Skeletal muscle tissue (tissue), 4 donors: ENCODE results near the gene HTT. TPM values are rescaled to one million over a fixed set of nuclear protein-coding genes. Genes with fewer than 3 reads are reported as not detected.
"Not testable (repeated sequence)": the region's sequence is repeated elsewhere in the genome, so short reads cannot be mapped to it uniquely, and the experiment has no call there.

Experiments
- H3K27ac ChIP-seq: one replicate; pipeline ENCODE4 v1.7.0; 2013; ENCODE audit warnings: mild to moderate bottlenecking, low read depth, low read length, inconsistent platforms
- H3K27me3 ChIP-seq, 3 donors: one replicate each; pipeline ENCODE4 v1.7.0; 2013; ENCODE audit warnings: low read length in 3 of 3; ENCODE audit not compliant: control insufficient read depth in 3 of 3, insufficient read depth in 3 of 3
- H3K36me3 ChIP-seq, 3 donors: one replicate each; pipeline ENCODE4 v1.7.0; 2013; ENCODE audit warnings: low read length in 3 of 3; ENCODE audit not compliant: control insufficient read depth in 3 of 3, insufficient read depth in 3 of 3
- H3K4me1 ChIP-seq, 3 donors: one replicate each; pipeline ENCODE4 v1.7.0; 2013; ENCODE audit warnings: low read length in 3 of 3, mild to moderate bottlenecking in 3 of 3; ENCODE audit not compliant: control insufficient read depth in 3 of 3, insufficient read depth in 3 of 3
- H3K4me3 ChIP-seq, 3 donors: one replicate each; pipeline ENCODE4 v1.7.0; 2013; ENCODE audit warnings: low read length in 3 of 3
- H3K9ac ChIP-seq, 3 donors: one replicate each; pipeline ENCODE4 v1.7.0; 2013; ENCODE audit warnings: low read length in 3 of 3, mild to moderate bottlenecking in 3 of 3, moderate library complexity in 2 of 3, low read depth in 1 of 3
- H3K9me3 ChIP-seq, 3 donors: one replicate each; pipeline ENCODE4 v1.7.0; 2013; ENCODE audit warnings: low read length in 3 of 3; ENCODE audit not compliant: control insufficient read depth in 3 of 3
- total RNA-seq: library from RNA; depleted of rRNA; stranded (reverse); fragments of >200 nt; gene quantifications from one replicate; pipeline ENCODE4 v1.2.3, GENCODE V29; 2014
- donor health status: Osteomylitis.

HTT gene
- total RNA-seq, 1 donor from 2014 or later, result 43.8 TPM

DNA sequence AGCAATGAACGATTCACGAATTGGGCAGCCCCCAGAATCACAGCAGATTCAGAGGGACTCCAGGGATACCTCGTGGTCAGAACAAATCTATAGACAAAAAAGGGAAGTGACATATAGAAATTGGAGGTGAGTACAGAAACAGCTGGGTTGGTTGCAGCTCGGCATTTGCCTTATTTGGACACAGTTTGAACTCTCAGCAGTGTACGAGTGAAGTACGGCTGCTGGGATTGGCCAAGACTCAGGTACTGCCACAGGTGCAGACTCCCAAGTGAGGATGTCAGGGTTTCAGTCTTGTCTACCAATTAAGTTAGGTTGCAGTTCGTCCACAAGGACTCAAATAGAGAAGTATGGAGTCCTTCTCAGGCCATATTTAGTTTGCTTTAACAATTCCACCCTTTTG, 28.3 kb upstream of the HTT start:
- H3K9me3 ChIP-seq, result no peaks in the 10 kb centered on the region
- no peak overlapping the region for H3K27ac ChIP-seq
- no peaks in the 10 kb centered on the region for H3K36me3 ChIP-seq
- H3K27me3 ChIP-seq, result no peaks in the 10 kb centered on the region
- H3K4me1 ChIP-seq, result peaks cover 19 to 42% (median 20%) of the 10 kb centered on the region in 3 donors
- no peak overlapping the region for H3K4me3 ChIP-seq
- no peak overlapping the region for H3K9ac ChIP-seq

DNA sequence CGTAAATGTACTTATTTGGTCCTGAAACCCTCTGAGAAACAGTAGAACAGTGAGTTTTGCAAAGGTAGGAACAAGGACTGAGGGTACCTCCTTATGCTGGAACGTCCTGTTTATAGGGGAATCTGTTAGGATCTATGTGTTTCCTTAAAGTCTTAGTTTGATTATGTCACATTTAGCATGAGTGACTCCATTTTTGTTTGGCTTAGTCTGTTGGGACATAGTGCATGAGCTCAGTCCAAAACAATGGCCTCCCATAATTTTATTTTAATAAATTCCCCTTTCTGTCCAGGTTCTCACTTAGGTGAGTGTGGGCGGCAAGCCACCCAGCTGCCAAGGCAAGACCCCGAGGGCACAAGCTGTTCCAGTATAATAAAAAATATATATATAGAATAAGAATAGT, 27.9 kb upstream of the HTT start:
- no peak overlapping the region for H3K9ac ChIP-seq
- H3K9me3 ChIP-seq, result no peaks in the 10 kb centered on the region
- H3K27me3 ChIP-seq, result no peaks in the 10 kb centered on the region
- no peak overlapping the region for H3K4me3 ChIP-seq
- H3K36me3 ChIP-seq, result no peaks in the 10 kb centered on the region
- H3K27ac ChIP-seq, result no peak overlapping the region
- peaks cover 15 to 38% (median 16%) of the 10 kb centered on the region in 3 donors for H3K4me1 ChIP-seq

DNA sequence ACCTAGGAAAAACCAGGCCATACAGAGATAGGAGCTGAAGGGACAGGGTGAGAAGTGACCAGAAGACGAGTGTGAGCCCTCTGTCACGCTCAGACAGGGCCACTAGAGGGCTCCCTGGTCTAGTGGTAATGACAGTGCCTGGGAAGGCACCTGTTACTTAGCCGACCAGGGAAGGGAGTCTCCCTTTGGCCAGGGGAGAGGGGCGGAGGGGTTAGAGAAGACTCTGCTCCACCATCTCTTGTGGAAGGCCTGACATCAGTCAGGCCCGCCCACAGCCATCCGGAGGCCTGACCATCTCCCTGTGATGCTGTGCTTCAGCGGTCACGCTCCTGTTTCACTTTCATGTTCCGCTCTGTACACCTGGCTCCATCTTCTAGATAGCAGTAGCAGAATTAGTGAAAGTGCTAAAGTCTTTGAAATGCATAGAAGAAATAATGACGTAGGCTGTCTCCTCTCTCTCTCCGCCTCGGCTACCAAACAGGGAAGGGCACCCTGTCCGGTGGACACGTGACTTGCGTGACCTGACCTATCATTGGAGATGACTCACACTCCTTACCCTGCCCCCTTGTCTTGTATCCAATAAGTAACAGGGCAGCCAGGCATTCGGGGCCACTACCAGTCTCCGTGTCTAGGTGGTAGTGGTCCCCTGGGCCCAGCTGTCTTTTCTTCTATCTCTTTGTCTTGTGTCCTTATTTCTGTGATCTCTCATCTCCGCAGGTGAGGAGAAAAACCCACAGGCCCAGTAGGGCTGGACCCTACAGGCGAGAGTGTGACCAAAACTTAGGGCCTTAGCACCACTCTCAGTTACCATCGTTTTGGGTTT, 26.8 kb upstream of the HTT start:
- no peaks in the 10 kb centered on the region for H3K9me3 ChIP-seq
- no peaks in the 10 kb centered on the region for H3K27me3 ChIP-seq
- peak overlapping the region; percentile 86 for H3K27ac ChIP-seq
- H3K4me3 ChIP-seq, result peak overlapping the region; percentile 48 to 78 (median 71)
- H3K36me3 ChIP-seq, result no peaks in the 10 kb centered on the region
- peak overlapping the region; percentile 13 to 75 (median 62) for H3K9ac ChIP-seq
- H3K4me1 ChIP-seq, result peaks cover 8 to 27% (median 8%) of the 10 kb centered on the region in 3 donors

DNA sequence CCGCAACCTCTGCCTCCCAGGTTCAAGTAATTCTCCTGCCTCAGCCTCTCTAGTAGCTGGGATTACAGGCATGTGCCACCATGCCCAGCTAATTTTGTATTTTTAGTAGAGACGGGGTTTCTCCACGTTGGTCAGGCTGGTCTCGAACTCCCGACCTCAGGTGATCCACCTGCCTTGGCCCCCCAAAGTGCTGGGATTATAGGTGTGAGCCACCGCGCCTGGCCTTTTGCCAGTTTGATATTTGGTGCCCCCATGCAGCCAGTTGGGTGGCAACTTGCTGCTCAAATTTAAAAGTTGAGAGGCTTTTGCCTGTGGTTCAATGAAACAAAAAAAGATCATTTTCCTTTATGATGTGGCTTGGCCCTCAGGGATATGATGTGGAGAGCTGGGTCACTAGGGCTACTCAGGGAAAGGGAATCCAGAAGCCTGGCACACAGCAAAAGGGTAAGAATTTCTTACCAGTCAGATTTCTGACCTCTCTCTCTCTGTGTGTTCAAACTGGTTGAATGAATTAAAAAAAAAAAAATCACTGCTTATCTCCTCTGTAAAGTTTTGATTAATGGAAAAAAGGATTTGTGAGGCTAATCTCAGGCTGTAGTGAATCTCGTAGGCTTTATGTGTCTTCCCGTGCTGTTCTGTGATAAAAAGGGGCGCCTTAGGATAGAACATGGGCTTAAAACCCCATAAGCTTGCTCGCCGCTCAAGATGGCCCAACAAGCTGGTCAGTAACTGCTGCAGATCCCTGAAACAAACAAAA, 23.2 kb upstream of the HTT start:
- not testable (repeated sequence) for H3K36me3 ChIP-seq, H3K27me3 ChIP-seq, H3K4me1 ChIP-seq, H3K9ac ChIP-seq, H3K4me3 ChIP-seq, H3K27ac ChIP-seq, H3K9me3 ChIP-seq

DNA sequence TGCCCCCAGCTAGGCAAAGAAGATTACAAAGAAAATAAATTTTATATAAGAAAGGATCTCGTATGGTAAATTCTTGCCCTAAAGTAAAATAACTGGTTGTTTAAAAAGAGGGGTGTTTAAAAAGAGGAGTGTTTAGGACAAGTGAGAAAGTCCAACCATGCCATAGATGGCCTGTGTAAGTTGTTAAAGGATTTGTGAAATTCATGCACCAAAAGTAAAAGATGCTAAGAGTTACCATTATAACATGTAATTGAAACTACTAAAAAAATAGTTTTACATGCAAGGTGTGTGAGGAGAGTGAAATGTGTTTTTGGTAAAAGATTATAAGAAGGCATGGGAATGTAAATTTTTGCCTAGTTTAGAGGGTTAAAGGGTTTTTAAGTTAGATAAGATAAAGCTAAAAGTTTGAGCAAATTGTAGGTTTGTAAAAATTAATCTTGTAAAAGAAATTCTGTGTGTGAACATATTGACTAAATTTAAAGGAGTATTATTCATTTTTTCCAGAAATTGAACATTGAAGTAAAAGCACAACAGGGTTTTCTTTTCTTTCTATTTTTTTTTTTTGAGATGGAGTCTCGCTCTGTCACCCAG, 20.2 kb upstream of the HTT start:
- H3K9ac ChIP-seq, result no peak overlapping the region
- H3K9me3 ChIP-seq, result peaks cover 0 to 6% (median 2%) of the 10 kb centered on the region in 3 donors
- no peak overlapping the region for H3K4me3 ChIP-seq
- no peak overlapping the region for H3K27ac ChIP-seq
- H3K4me1 ChIP-seq, result peaks cover 0 to 11% (median 5%) of the 10 kb centered on the region in 3 donors
- no peaks in the 10 kb centered on the region for H3K36me3 ChIP-seq
- no peaks in the 10 kb centered on the region for H3K27me3 ChIP-seq

DNA sequence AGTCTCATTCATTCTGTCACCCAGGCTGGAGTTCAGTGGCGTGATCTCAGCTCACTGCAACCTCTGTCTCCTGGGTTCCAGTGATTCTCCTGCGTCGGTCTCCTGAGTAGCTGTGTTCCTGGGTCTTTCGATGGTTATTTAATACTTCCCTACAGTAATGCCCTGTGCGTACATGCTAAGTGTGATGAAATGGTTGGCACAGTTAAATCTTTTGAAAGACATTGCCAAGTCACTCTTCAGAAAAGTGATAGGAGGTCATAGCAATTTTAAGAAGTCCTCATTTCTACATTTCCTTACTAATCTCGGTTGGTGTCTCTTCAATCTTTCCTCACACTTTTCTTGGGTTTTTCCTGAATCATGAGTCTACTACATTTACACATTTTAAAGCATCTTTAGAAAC, 14.5 kb upstream of the HTT start:
- peaks cover 0 to 6% (median 2%) of the 10 kb centered on the region in 3 donors for H3K9me3 ChIP-seq
- peaks cover 0 to 14% (median 5%) of the 10 kb centered on the region in 3 donors for H3K4me1 ChIP-seq

DNA sequence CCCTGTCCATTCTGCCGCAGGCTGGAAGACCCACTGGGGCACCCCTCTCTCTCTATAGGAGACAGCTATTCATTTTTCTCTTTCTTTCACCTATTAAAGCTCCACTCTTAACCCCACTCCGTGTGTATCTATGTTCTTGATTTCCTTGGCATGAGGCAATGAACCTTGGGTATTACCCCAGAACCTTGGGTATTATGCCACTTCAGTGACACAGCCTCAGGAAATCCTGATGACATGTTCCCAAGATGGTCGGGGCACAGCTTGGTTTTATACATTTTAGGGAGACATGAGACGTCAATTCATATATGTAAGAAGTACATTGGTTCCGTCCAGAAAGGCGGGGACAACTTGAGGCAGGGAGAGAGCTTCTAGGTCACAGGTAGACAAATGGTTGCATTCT, 13.5 kb upstream of the HTT start:
- H3K27ac ChIP-seq, result no peak overlapping the region
- no peak overlapping the region for H3K9ac ChIP-seq
- peaks cover 0 to 4% (median 0%) of the 10 kb centered on the region in 3 donors for H3K9me3 ChIP-seq
- H3K4me3 ChIP-seq, result no peak overlapping the region
- H3K36me3 ChIP-seq, result no peaks in the 10 kb centered on the region
- H3K27me3 ChIP-seq, result no peaks in the 10 kb centered on the region
- peaks cover 0 to 14% (median 5%) of the 10 kb centered on the region in 3 donors for H3K4me1 ChIP-seq

More for the DNA sequence above, 14.5 kb upstream of the HTT start:
- Histone ChIP-seq H3K4me3 (no peak overlapping the region), H3K27me3 (no peaks in the 10 kb centered on the region), H3K9ac (no peak overlapping the region), H3K27ac (no peak overlapping the region), H3K36me3 (no peaks in the 10 kb centered on the region)

DNA sequence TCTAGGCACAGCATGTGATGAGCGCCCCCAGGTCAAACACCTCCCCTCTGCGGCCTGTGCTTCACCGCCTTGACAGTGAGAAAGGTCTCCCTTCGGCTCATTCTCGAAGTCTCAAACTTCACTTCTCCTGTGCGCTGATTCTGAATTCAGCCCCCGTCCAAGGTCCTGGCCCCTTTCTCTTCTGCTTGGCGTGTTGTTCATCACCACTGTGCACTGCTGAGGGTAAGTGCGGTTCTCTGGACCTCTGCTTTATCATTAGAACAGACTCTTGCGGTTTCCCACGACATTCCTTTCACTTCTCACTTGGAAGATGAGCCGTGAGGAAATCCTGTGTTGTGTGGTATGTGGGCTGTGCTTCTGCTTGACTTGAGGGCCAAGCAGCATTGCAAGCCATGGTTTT, 12.0 kb upstream of the HTT start:
- Histone ChIP-seq H3K9ac (no peak overlapping the region), H3K36me3 (no peaks in the 10 kb centered on the region), H3K9me3 (no peaks in the 10 kb centered on the region), H3K27me3 (no peaks in the 10 kb centered on the region), H3K27ac (no peak overlapping the region), H3K4me1 (peaks cover 0 to 14% (median 5%) of the 10 kb centered on the region in 3 donors), H3K4me3 (no peak overlapping the region)

DNA sequence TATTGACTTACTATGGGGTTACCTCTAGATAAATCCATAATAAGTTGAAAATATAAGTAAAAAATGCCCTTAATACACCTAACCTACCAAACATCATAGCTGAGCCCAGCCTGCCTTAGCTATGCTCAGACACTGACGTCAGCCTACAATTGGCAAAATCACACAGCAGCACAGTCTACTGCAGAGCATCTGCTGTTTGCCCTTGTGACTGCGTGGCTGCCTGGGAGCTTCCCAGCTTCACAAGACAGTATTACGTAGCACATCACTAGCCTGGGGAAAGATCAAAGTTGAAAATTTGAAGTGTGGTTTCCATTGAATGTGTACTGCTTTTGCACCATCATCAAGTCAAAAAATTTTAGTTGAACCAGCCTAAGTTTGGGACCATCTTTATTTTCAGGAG, 8.9 kb upstream of the HTT start:
- H3K4me1 ChIP-seq, result no peaks in the 10 kb centered on the region
- no peaks in the 10 kb centered on the region for H3K36me3 ChIP-seq
- H3K4me3 ChIP-seq, result no peak overlapping the region
- H3K27me3 ChIP-seq, result no peaks in the 10 kb centered on the region
- no peak overlapping the region for H3K9ac ChIP-seq
- H3K27ac ChIP-seq, result no peak overlapping the region
- H3K9me3 ChIP-seq, result no peaks in the 10 kb centered on the region
